T1000 (cell line): ENCODE data around the gene PLEKHN1.

Experiments used
- DNase-seq: peaks from one replicate; lab custom pipeline; 2025; ENCODE audit warnings: mixed read lengths; lab: John Stamatoyannopoulos, UW

The PLEKHN1 gene

GRCh38 chr1:966135-966703, at the start of gene PLEKHN1:
TSS of gene PLEKHN1 (plus strand) at chr1:966482. CDS start at chr1:966532, 50 bp downstream.
- peak; percentile 19 for DNase-seq

- DNase-seq, result no peak
Measured at GRCh38 chr1:917076-917459, 49.2 kb upstream of the PLEKHN1 start.

GRCh38 chr1:917466-918091, 48.7 kb upstream of the PLEKHN1 start:
- DNase-seq, result no peak

- no peak for DNase-seq
Measured at GRCh38 chr1:918353-918752, 47.9 kb upstream of the PLEKHN1 start.

- no peak for DNase-seq
Measured at GRCh38 chr1:918843-919242, 47.4 kb upstream of the PLEKHN1 start.

GRCh38 chr1:919271-919872, 46.9 kb upstream of the PLEKHN1 start:
- no peak for DNase-seq

GRCh38 chr1:920010-920409, 46.3 kb upstream of the PLEKHN1 start:
- no peak for DNase-seq

- no peak for DNase-seq
Measured at GRCh38 chr1:920521-920920, 45.8 kb upstream of the PLEKHN1 start.

- peak; percentile 30 for DNase-seq
Measured at GRCh38 chr1:921011-921837, 45.1 kb upstream of the PLEKHN1 start.

GRCh38 chr1:923131-923990, 42.9 kb upstream of the PLEKHN1 start, which contains the start of gene SAMD11:
TSS of gene SAMD11 (plus strand) at chr1:923923. CDS start at chr1:924432, 509 bp downstream.
- DNase-seq, result peak; percentile 68

GRCh38 chr1:923991-924655, 42.2 kb upstream of the PLEKHN1 start:
- DNase-seq, result no peak

GRCh38 chr1:924656-925560, 41.4 kb upstream of the PLEKHN1 start:
- DNase-seq, result no peak

- no peak for DNase-seq
Measured at GRCh38 chr1:925561-926421, 40.5 kb upstream of the PLEKHN1 start.

GRCh38 chr1:927234-927633, 39.0 kb upstream of the PLEKHN1 start:
- DNase-seq, result no peak

GRCh38 chr1:927748-928147, 38.5 kb upstream of the PLEKHN1 start:
- DNase-seq, result no peak

- no peak for DNase-seq
Measured at GRCh38 chr1:928825-929661, 37.2 kb upstream of the PLEKHN1 start.

GRCh38 chr1:929712-930632, 36.3 kb upstream of the PLEKHN1 start:
- no peak for DNase-seq
